K562 (cell line): ENCODE measurements around the gene ABHD3. TPM values are rescaled to one million over a fixed set of nuclear protein-coding genes. Genes with fewer than 3 reads are reported as not detected.

Experiments used
- ATAC-seq: fragments of 200-7000 bp; cut with Tn5 transposase; 3 replicates; pipeline ENCODE4 v1.9.1; 2020; ENCODE audit warnings: moderate library complexity
- BruUV-seq: library from RNA; stranded (reverse); fragments of 400-500 nt; replicated peaks from 2 replicates; lab custom pipeline; 2021; lab: Mats Ljungman, UMichigan
- CTCF ChIA-PET: fragments of 300-600 bp; formaldehyde crosslinking; extraction: SDS; loops from one replicate; lab custom pipeline; 2021; ENCODE audit warnings: low intra/inter-chr PET ratio; lab: Yijun Ruan, JAX
- POLR2A ChIA-PET: fragments of 300-600, 350-650 bp; sonication (Branson Sonifier 250); formaldehyde crosslinking; extraction: SDS; loops from one replicate; lab custom pipeline; 2021; ENCODE audit warnings: antibody characterized with exemption, inconsistent platforms; lab: Yijun Ruan, JAX
- DNase-seq, 4 experiments: peaks; one replicate each; pipeline versions ENCODE4 v3.0.0 to v3.0.0-alpha.2; 2011 to 2018; ENCODE audit warnings: low spot score in 3 of 4, mixed read lengths in 3 of 4; ENCODE audit errors: extremely low read depth in 1 of 4
- FAIRE-seq: peaks from 2 replicates; lab custom pipeline; 2011; peaks lifted over from hg19 to GRCh38; lab: Jason Lieb, UNC
- H2AFZ ChIP-seq: 2 replicates; pipeline ENCODE4 v1.6.0; 2011; ENCODE audit warnings: low read depth, low read length, control low read depth, inconsistent platforms
- H3K27ac ChIP-seq: fragments of 200-600 bp; 3 replicates; pipeline ENCODE4 v1.8.0; 2011; ENCODE audit warnings: low read depth, mild to moderate bottlenecking, control low read depth, inconsistent platforms, low read length, moderate library complexity, mixed read lengths; ENCODE audit errors: extremely low read depth
- H3K27me3 ChIP-seq, 2 experiments: fragments of 300-600 bp in 1 of 2; 2 replicates in 1 of 2; 3 replicates in 1 of 2; pipeline versions ENCODE4 v1.6.0 to v1.8.0; 2011; ENCODE audit warnings: inconsistent platforms in 2 of 2, low read length in 2 of 2, mild to moderate bottlenecking in 1 of 2, mixed read lengths in 1 of 2, moderate library complexity in 1 of 2; ENCODE audit not compliant: control insufficient read depth in 2 of 2, insufficient read depth in 2 of 2
- H3K36me3 ChIP-seq: fragments of 300-600 bp; 3 replicates; pipeline ENCODE4 v1.8.0; 2011; ENCODE audit warnings: mild to moderate bottlenecking, low read length, inconsistent platforms; ENCODE audit not compliant: control insufficient read depth, insufficient read depth
- H3K4me1 ChIP-seq, 2 experiments: fragments of 200-600 bp in 1 of 2; replicated peaks in 1 of 2; 2 replicates in 1 of 2; 3 replicates in 1 of 2; pipeline versions ENCODE4 v1.5.1 to v1.8.0; 2011; ENCODE audit warnings: inconsistent platforms in 2 of 2, low read length in 2 of 2, mild to moderate bottlenecking in 1 of 2, mixed read lengths in 1 of 2, moderate library complexity in 1 of 2; ENCODE audit not compliant: control insufficient read depth in 2 of 2, insufficient read depth in 2 of 2
- H3K4me2 ChIP-seq: 2 replicates; pipeline ENCODE4 v1.6.1; 2011; ENCODE audit warnings: low read length, control low read depth, inconsistent platforms, mixed read lengths; ENCODE audit not compliant: insufficient read depth
- H3K4me3 ChIP-seq: fragments of 200-600 bp; sonication (generic), shearing (Covaris generic); 2 replicates; pipeline ENCODE4 v1.5.1; 2016; ENCODE audit warnings: control low read depth, inconsistent platforms
- H3K79me2 ChIP-seq: fragments of 200-600 bp; 3 replicates; pipeline ENCODE4 v1.8.0; 2011; ENCODE audit warnings: low read length, inconsistent platforms; ENCODE audit not compliant: control insufficient read depth, insufficient read depth
- H3K9ac ChIP-seq, 2 experiments: 2 replicates each; pipeline versions ENCODE4 v1.6.0 to v1.6.1; 2011; ENCODE audit warnings: low read depth in 2 of 2, low read length in 2 of 2, control low read depth in 1 of 2, inconsistent platforms in 1 of 2, mild to moderate bottlenecking in 1 of 2, mixed read lengths in 1 of 2; ENCODE audit not compliant: insufficient read depth in 1 of 2
- H3K9me1 ChIP-seq: one replicate; pipeline ENCODE4 v1.6.0; 2011; ENCODE audit warnings: inconsistent platforms, mild to moderate bottlenecking, low read length, moderate library complexity; ENCODE audit not compliant: control insufficient read depth, insufficient read depth
- H3K9me3 ChIP-seq: replicated peaks from 2 replicates; pipeline ENCODE4 v1.5.1; 2011; ENCODE audit warnings: low read depth, low read length, inconsistent platforms; ENCODE audit not compliant: control insufficient read depth, insufficient read depth
- H4K20me1 ChIP-seq: replicated peaks from 2 replicates; pipeline ENCODE4 v1.6.1; 2011; ENCODE audit warnings: low read length, inconsistent platforms, mixed read lengths; ENCODE audit not compliant: control insufficient read depth, insufficient read depth
- ESRRA ChIP-seq: fragments of 450-650 bp; IDR thresholded peaks from 2 replicates; pipeline ENCODE4 v1.6.1; 2014; ENCODE audit warnings: low read depth, mild to moderate bottlenecking, moderate library complexity, borderline replicate concordance
- FOXK2 ChIP-seq, 2 experiments: fragments of 450-650 bp; IDR thresholded peaks in 1 of 2; conservative IDR thresholded peaks in 1 of 2; 2 replicates each; pipeline ENCODE4 v1.6.1; 2016; ENCODE audit warnings: low read depth in 2 of 2, mild to moderate bottlenecking in 1 of 2
- MYNN ChIP-seq, 2 experiments: sonication (generic); formaldehyde crosslinking in 1 of 2; IDR thresholded peaks; 2 replicates each; pipeline versions ENCODE4 v1.5.0 to v1.6.1; 2016 to 2020; ENCODE audit warnings: antibody characterized with exemption in 1 of 2, missing genetic modification reagents in 1 of 2
- NFRKB ChIP-seq: fragments of 450-650 bp; IDR thresholded peaks from 2 replicates; pipeline ENCODE4 v1.6.1; 2016; ENCODE audit warnings: low read depth
- RAD21 ChIP-seq, 2 experiments: fragments of 250-450 bp in 1 of 2; fragments of 450-650 bp in 1 of 2; sonication (Bioruptor Pico) in 1 of 2; formaldehyde crosslinking in 1 of 2; IDR thresholded peaks in 1 of 2; conservative IDR thresholded peaks in 1 of 2; 2 replicates each; pipeline versions ENCODE4 v1.4.0 to v1.8.0; 2020 to 2022; ENCODE audit warnings: mild to moderate bottlenecking in 2 of 2, moderate library complexity in 1 of 2
- STAT5A ChIP-seq: IDR thresholded peaks from 2 replicates; pipeline ENCODE4 v1.6.1; 2012; ENCODE audit warnings: low read length, inconsistent platforms, borderline replicate concordance
- SUPT5H ChIP-seq: fragments of 450-650 bp; IDR thresholded peaks from 2 replicates; pipeline ENCODE4 v1.6.1; 2016
- TCF7 ChIP-seq: sonication (generic); IDR thresholded peaks from 2 replicates; pipeline ENCODE4 v1.6.1; 2016; ENCODE audit warnings: antibody characterized with exemption, borderline replicate concordance
- ZBTB33 ChIP-seq: sonication (generic); formaldehyde crosslinking; IDR thresholded peaks from 2 replicates; pipeline ENCODE4 v1.8.1; 2023; ENCODE audit warnings: mild to moderate bottlenecking, missing genetic modification reagents
- ZNF584 ChIP-seq: fragments of 200-800 bp; sonication (Bioruptor generic); IDR thresholded peaks from 2 replicates; pipeline ENCODE4 v1.6.1; 2016; ENCODE audit warnings: low read depth, mild to moderate bottlenecking, missing genetic modification characterization, missing compliant biosample characterization
- WGBS: fragments of 100-300 bp; shearing (Covaris generic); methylation state at CpG from one replicate; pipeline ENCODE4 v1.1.6; 2016; ENCODE audit warnings: low coverage, mixed read lengths; ENCODE audit not compliant: insufficient coverage; ENCODE audit errors: missing lambda C conversion rate; 5-methylcytosine and 5-hydroxymethylcytosine counted together
- in situ Hi-C: fragments of 300-500 bp; cut with MboI; formaldehyde crosslinking; loops from 4 replicates; pipeline ENCODE4 v1.15.0; 2018; ENCODE audit warnings: inconsistent platforms, mixed read lengths
- intact Hi-C: fragments of 100-400 bp; cut with micrococcal nuclease; formaldehyde crosslinking; loops from 2 replicates; pipeline ENCODE4 v1.14.2; 2022
- polyA plus RNA-seq, 8 experiments: library from polyadenylated mRNA; depleted of rRNA in 4 of 8; stranded (reverse) in 5 of 8; unstranded in 3 of 8; fragments of >200 nt; fragmentation: Nextera tagmentation in 2 of 8; fragmentation: Illumina TruSeq in 1 of 8; extraction: Ambion mirVana in 2 of 8; extraction: Trizol in 1 of 8; gene quantifications; 2 replicates each; pipeline versions ENCODE4 v1.2.1 to v1.2.3, GENCODE V29; 2011 to 2014; ENCODE audit warnings: inconsistent platforms in 1 of 8, missing spikeins in 1 of 8
- total RNA-seq, 7 experiments: library from RNA; depleted of rRNA in 6 of 7; stranded (reverse); fragments of >200 nt in 6 of 7; fragmentation: Illumina TruSeq in 2 of 7; extraction: Trizol in 2 of 7; gene quantifications; 2 replicates each; pipeline versions ENCODE4 v1.2.1 to v1.2.3, GENCODE V29; 2011 to 2021; ENCODE audit warnings: low replicate concordance in 1 of 7

The ABHD3 gene
- total and polyA plus RNA-seq, 9 of the 15 experiments (the other 6 are each of a cell fraction or from before 2014, with no cell fraction given): 6.3 to 38.8 (median 19.4) TPM

DNA sequence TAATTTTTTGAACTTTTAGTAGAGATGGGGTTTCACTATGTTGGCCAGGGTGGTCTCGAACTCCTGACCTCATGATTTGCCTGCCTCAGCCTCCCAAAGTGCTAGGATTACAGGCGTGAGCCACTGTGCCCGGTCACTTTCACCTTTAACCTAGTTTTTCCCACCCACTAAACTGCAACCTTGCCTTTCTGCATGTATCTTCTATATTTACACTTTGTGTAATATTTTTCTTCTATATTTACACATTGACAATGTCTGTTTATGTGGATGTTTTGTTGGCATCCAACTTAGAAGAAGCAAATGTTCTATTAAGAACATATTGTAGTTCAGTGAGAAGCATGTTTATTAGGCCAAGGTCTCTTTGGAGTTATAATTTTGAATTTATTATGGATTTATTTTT is 65.8 kb downstream of the ABHD3 start (continued):
- TF ChIP-seq ZBTB33 (CRISPR knock-in tag) (no peak), RAD21 (CRISPR knock-in tag; conservative IDR thresholded peaks at IDR 0.05 in 1 of 2, IDR thresholded peaks at IDR 0.05 in 1 of 2) (no peak), ZNF584 (CRISPR knock-in tag) (no peak), STAT5A (no peak), NFRKB (no peak), FOXK2 (conservative IDR thresholded peaks at IDR 0.05 in 1 of 2, IDR thresholded peaks at IDR 0.05 in 1 of 2; ENCODE audit: low read depth in 2 of 2) (no peak), TCF7 (no peak)
- TF ChIP-seq, all 486 proteins: peak for 0

DNA sequence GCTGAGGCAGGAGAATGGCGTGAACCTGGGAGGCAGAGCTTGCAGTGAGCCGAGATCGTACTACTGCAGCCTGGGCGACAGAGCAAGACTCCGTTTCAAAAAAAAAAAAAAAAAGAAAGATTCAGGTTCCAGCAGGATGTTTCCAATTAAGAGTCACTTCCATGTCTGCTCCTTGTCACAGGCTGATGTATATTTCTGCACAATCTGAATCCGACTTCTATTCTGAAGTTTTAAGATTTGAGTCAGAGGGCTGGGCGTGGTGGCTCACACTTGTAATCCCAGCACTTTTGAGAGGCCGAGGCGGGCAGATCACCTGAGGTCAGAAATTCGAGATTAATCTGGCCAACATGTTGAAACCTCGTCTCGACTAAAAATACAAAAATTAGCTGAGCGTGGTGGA is 67.8 kb downstream of the ABHD3 start:
- ChIA-PET CTCF (no interaction called here), POLR2A (interaction anchor here (0.6 to 1.3 kb wide), 7 partner anchors 9 to 169 kb away, joined by 3 to 4 read pairs (median 3); no protein-coding TSS in a partner anchor)
- no TSS peak for BruUV-seq
- TF ChIP-seq ESRRA (no peak), SUPT5H (0 out of 2 replicates have a peak, but pooled peaks have one; percentile 21), MYNN (IDR thresholded peaks at IDR 0.05) (peak; percentile 98), MYNN (CRISPR knock-in tag; IDR thresholded peaks at IDR 0.05) (peak; percentile 77; the same call in 1 of the 2 replicates)
- Histone ChIP-seq H3K27ac (no peak overlapping the region), H3K9me3 (no peaks in the 10 kb centered on the region), H4K20me1 (no peaks in the 10 kb centered on the region), H3K4me1 (no peaks in the 10 kb centered on the region; a peak in 1 of 5 replicates), H3K4me2 (no peak overlapping the region), H3K9me1 (no peaks in the 10 kb centered on the region), H3K79me2 (no peaks in the 10 kb centered on the region), H2AFZ (no peak overlapping the region), H3K4me3 (no peak overlapping the region), H3K27me3 (no peaks in the 10 kb centered on the region), H3K9ac (no peak overlapping the region), H3K36me3 (peaks cover 26% of the 10 kb centered on the region)
- FAIRE-seq (no peak), DNase-seq (no peak), ATAC-seq (no peak)
- WGBS: 66% methylated on average over 10 of the region's 13 CpGs
- intact Hi-C loops: no loop called here
- in situ Hi-C loops: no loop called here
